Neural progenitor cell (in vitro differentiated cells): ENCODE measurements around the gene PRAMEF5. TPM values are rescaled to one million over a fixed set of nuclear protein-coding genes. Genes with fewer than 3 reads are reported as not detected.
"Not testable (repeated sequence)": the region's sequence is repeated elsewhere in the genome, so short reads cannot be mapped to it uniquely, and the experiment has no call there.

Experiments used
- DNase-seq: peaks from one replicate; pipeline ENCODE4 v3.0.0-alpha.2; 2016; ENCODE audit warnings: low spot score
- H2AFZ ChIP-seq: fragments of 200-600 bp; sonication (generic); replicated peaks from 2 replicates; pipeline ENCODE4 v1.6.1; 2016; ENCODE audit warnings: antibody characterized with exemption
- H3F3A ChIP-seq: fragments of 200-600 bp; sonication (generic); 2 replicates; pipeline ENCODE4 v1.6.1; 2016; ENCODE audit warnings: antibody characterized with exemption, low read depth
- H3K27ac ChIP-seq: fragments of 200-600 bp; sonication (generic); 2 replicates; pipeline ENCODE4 v1.5.1; 2016; ENCODE audit warnings: mild to moderate bottlenecking
- H3K27me3 ChIP-seq: fragments of 200-600 bp; sonication (generic); 2 replicates; pipeline ENCODE4 v1.6.1; 2016; ENCODE audit warnings: mild to moderate bottlenecking, moderate library complexity
- H3K36me3 ChIP-seq: fragments of 200-600 bp; sonication (generic); 2 replicates; pipeline ENCODE4 v1.5.1; 2016
- H3K4me1 ChIP-seq: fragments of 200-600 bp; sonication (generic); 2 replicates; pipeline ENCODE4 v1.6.1; 2016; ENCODE audit warnings: mixed run types
- H3K4me2 ChIP-seq: fragments of 200-600 bp; sonication (generic); 2 replicates; pipeline ENCODE4 v1.6.1; 2016
- H3K4me3 ChIP-seq: fragments of 200-600 bp; sonication (generic); 2 replicates; pipeline ENCODE4 v1.5.1; 2016
- H3K79me2 ChIP-seq: fragments of 200-600 bp; sonication (generic); 2 replicates; pipeline ENCODE4 v1.6.1; 2016; ENCODE audit warnings: low read depth
- H3K9ac ChIP-seq: fragments of 200-600 bp; sonication (generic); 2 replicates; pipeline ENCODE4 v1.6.1; 2016
- H3K9me3 ChIP-seq: fragments of 200-600 bp; sonication (generic); 2 replicates; pipeline ENCODE4 v1.5.1; 2016; ENCODE audit warnings: low read depth
- H4K20me1 ChIP-seq: fragments of 200-600 bp; sonication (generic); 2 replicates; pipeline ENCODE4 v1.6.1; 2016; ENCODE audit warnings: low read depth
- H3K27ac Mint-ChIP-seq: 3 replicates; pipeline ENCODE4 v1.8.0; 2021; ENCODE audit warnings: mixed read lengths
- H3K27me3 Mint-ChIP-seq: 2 replicates; pipeline ENCODE4 v1.8.0; 2022; ENCODE audit warnings: low read depth, mild to moderate bottlenecking, inconsistent platforms, moderate library complexity, mixed read lengths; ENCODE audit not compliant: insufficient read depth
- H3K36me3 Mint-ChIP-seq: 3 replicates; pipeline ENCODE4 v1.8.0; 2021; ENCODE audit warnings: mixed read lengths
- H3K4me1 Mint-ChIP-seq: 3 replicates; pipeline ENCODE4 v1.8.0; 2021; ENCODE audit warnings: mixed read lengths
- H3K4me3 Mint-ChIP-seq: 3 replicates; pipeline ENCODE4 v1.8.0; 2021; ENCODE audit warnings: mild to moderate bottlenecking, moderate library complexity, mixed read lengths
- H3K9me3 Mint-ChIP-seq: 3 replicates; pipeline ENCODE4 v1.8.0; 2020; ENCODE audit warnings: mixed read lengths
- CTCF ChIP-seq: fragments of 200-600 bp; sonication (generic); IDR thresholded peaks from 2 replicates; pipeline ENCODE4 v1.5.1; 2017; ENCODE audit warnings: antibody characterized with exemption, mild to moderate bottlenecking
- EZH2 ChIP-seq: fragments of 200-600 bp; sonication (generic); IDR thresholded peaks from 2 replicates; pipeline ENCODE4 v1.6.1; 2017; ENCODE audit warnings: antibody characterized with exemption, mild to moderate bottlenecking, moderate library complexity
- EZH2phosphoT487 ChIP-seq: fragments of 200-600 bp; sonication (generic); IDR thresholded peaks from 2 replicates; pipeline ENCODE4 v1.6.1; 2017; ENCODE audit warnings: antibody characterized with exemption
- total RNA-seq: library from RNA; depleted of rRNA; stranded (reverse); fragments of >200 nt; gene quantifications from 2 replicates; pipeline ENCODE4 v1.2.3, GENCODE V29; 2015; ENCODE audit warnings: low replicate concordance

The PRAMEF5 gene
- total RNA-seq, 1 donor from 2014 or later = not detected

- not testable (repeated sequence) for H3K4me3 Mint-ChIP-seq, H3K4me1 ChIP-seq, H3K9ac ChIP-seq, H3K27ac ChIP-seq, H3K36me3 ChIP-seq, DNase-seq, H4K20me1 ChIP-seq, H3K79me2 ChIP-seq, H3K4me3 ChIP-seq, H3K4me2 ChIP-seq, H3K4me1 Mint-ChIP-seq, H3F3A ChIP-seq, H3K27ac Mint-ChIP-seq, H3K27me3 Mint-ChIP-seq, H3K27me3 ChIP-seq, H2AFZ ChIP-seq, H3K36me3 Mint-ChIP-seq
- peaks cover 17% of the 10 kb centered on the region for H3K9me3 ChIP-seq
- peaks cover 44% of the 10 kb centered on the region for H3K9me3 Mint-ChIP-seq
These were observed 26.5 kb upstream of the PRAMEF5 start for GRCh38 chr1:13227271-13228055.

- no peaks in the 10 kb centered on the region for H3K79me2 ChIP-seq
- no peak overlapping the region for H3K9ac ChIP-seq
- no peaks in the 10 kb centered on the region for H3K4me1 ChIP-seq
- no peaks in the 10 kb centered on the region for H3K27me3 ChIP-seq
- H3K9me3 ChIP-seq = peaks cover 26% of the 10 kb centered on the region
- H3K27ac ChIP-seq = no peak overlapping the region
- H3K4me2 ChIP-seq = no peak overlapping the region
- no peak for TF ChIP-seq CTCF
- no peak for TF ChIP-seq EZH2phosphoT487
- no peak for TF ChIP-seq EZH2
- no peaks in the 10 kb centered on the region for H3K4me1 Mint-ChIP-seq
- no peak overlapping the region for H3K27ac Mint-ChIP-seq
- no peaks in the 10 kb centered on the region for H3K36me3 ChIP-seq
- H3K4me3 Mint-ChIP-seq = no peak overlapping the region
- H3F3A ChIP-seq = no peaks in the 10 kb centered on the region
- no peaks in the 10 kb centered on the region for H4K20me1 ChIP-seq
- H3K9me3 Mint-ChIP-seq = peaks cover 51% of the 10 kb centered on the region
- H3K27me3 Mint-ChIP-seq = no peaks in the 10 kb centered on the region
- no peak overlapping the region for H2AFZ ChIP-seq
- DNase-seq = no peak
- no peak overlapping the region for H3K4me3 ChIP-seq
- no peaks in the 10 kb centered on the region for H3K36me3 Mint-ChIP-seq
These were observed 25.6 kb upstream of the PRAMEF5 start for GRCh38 chr1:13228343-13228781.

- not testable (repeated sequence) for H3F3A ChIP-seq, H3K4me3 ChIP-seq, H3K4me2 ChIP-seq, DNase-seq, H3K9ac ChIP-seq, H3K27me3 ChIP-seq, H3K36me3 Mint-ChIP-seq, H3K27ac Mint-ChIP-seq, H3K36me3 ChIP-seq, H3K4me1 Mint-ChIP-seq, H3K4me1 ChIP-seq, H4K20me1 ChIP-seq, H3K27me3 Mint-ChIP-seq, H3K27ac ChIP-seq, H3K4me3 Mint-ChIP-seq, H3K79me2 ChIP-seq, H2AFZ ChIP-seq
- peaks cover 56% of the 10 kb centered on the region for H3K9me3 Mint-ChIP-seq
- H3K9me3 ChIP-seq = peaks cover 34% of the 10 kb centered on the region
These were observed 23.9 kb upstream of the PRAMEF5 start for GRCh38 chr1:13230096-13230495.

- not testable (repeated sequence) for H2AFZ ChIP-seq, H3K4me2 ChIP-seq, H3K27ac ChIP-seq, H3K27ac Mint-ChIP-seq, H3K79me2 ChIP-seq, H3K4me1 ChIP-seq, H3K27me3 Mint-ChIP-seq, H3K4me3 ChIP-seq, H3K36me3 Mint-ChIP-seq, H3K4me1 Mint-ChIP-seq, H3K4me3 Mint-ChIP-seq, H3K9ac ChIP-seq, H3K36me3 ChIP-seq, H3F3A ChIP-seq, H4K20me1 ChIP-seq, DNase-seq, H3K27me3 ChIP-seq
- peaks cover 37% of the 10 kb centered on the region for H3K9me3 ChIP-seq
- H3K9me3 Mint-ChIP-seq = peaks cover 56% of the 10 kb centered on the region
These were observed 23.4 kb upstream of the PRAMEF5 start for GRCh38 chr1:13230601-13231000.

GRCh38 chr1:13231061-13231750 is 22.8 kb upstream of the PRAMEF5 start:
- not testable (repeated sequence) for H3K36me3 ChIP-seq, H3K36me3 Mint-ChIP-seq, DNase-seq, H2AFZ ChIP-seq, H3K4me3 Mint-ChIP-seq, H3K27me3 ChIP-seq, H4K20me1 ChIP-seq, H3K4me3 ChIP-seq, H3K4me1 Mint-ChIP-seq, H3K9ac ChIP-seq, H3K79me2 ChIP-seq, H3K4me1 ChIP-seq, H3K27me3 Mint-ChIP-seq, H3K27ac ChIP-seq, H3F3A ChIP-seq, H3K4me2 ChIP-seq, H3K27ac Mint-ChIP-seq
- peaks cover 51% of the 10 kb centered on the region for H3K9me3 Mint-ChIP-seq
- peaks cover 37% of the 10 kb centered on the region for H3K9me3 ChIP-seq

- H3K4me3 ChIP-seq = not testable (repeated sequence)
These were observed 21.9 kb upstream of the PRAMEF5 start for GRCh38 chr1:13232056-13232455.

GRCh38 chr1:13234057-13234456 is 19.9 kb upstream of the PRAMEF5 start:
- H4K20me1 ChIP-seq, H3K27me3 ChIP-seq, H3F3A ChIP-seq, H2AFZ ChIP-seq, H3K27ac Mint-ChIP-seq, DNase-seq, H3K36me3 ChIP-seq, H3K4me3 ChIP-seq, H3K4me1 Mint-ChIP-seq, H3K27ac ChIP-seq, H3K4me1 ChIP-seq, H3K79me2 ChIP-seq, H3K27me3 Mint-ChIP-seq, H3K9ac ChIP-seq, H3K36me3 Mint-ChIP-seq, H3K4me3 Mint-ChIP-seq, H3K4me2 ChIP-seq: not testable (repeated sequence)
- H3K9me3 ChIP-seq = peaks cover 40% of the 10 kb centered on the region
- H3K9me3 Mint-ChIP-seq = peaks cover 42% of the 10 kb centered on the region

More at GRCh38 chr1:13232056-13232455, 21.9 kb upstream of the PRAMEF5 start:
- not testable (repeated sequence) for H3K4me1 ChIP-seq, H3F3A ChIP-seq, H3K4me1 Mint-ChIP-seq, H3K79me2 ChIP-seq, H3K4me3 Mint-ChIP-seq, H3K27ac Mint-ChIP-seq, H3K27me3 Mint-ChIP-seq, H2AFZ ChIP-seq, H3K9ac ChIP-seq, H3K4me2 ChIP-seq, H4K20me1 ChIP-seq, H3K27ac ChIP-seq, H3K36me3 Mint-ChIP-seq, DNase-seq, H3K36me3 ChIP-seq, H3K27me3 ChIP-seq
- H3K9me3 ChIP-seq = peaks cover 39% of the 10 kb centered on the region
- H3K9me3 Mint-ChIP-seq = peaks cover 50% of the 10 kb centered on the region
